Measurements from ENCODE around the gene RACK1. TPM values are rescaled to one million over a fixed set of nuclear protein-coding genes. Genes with fewer than 3 reads are reported as not detected.

RACK1 gene
- total and polyA plus RNA-seq, 2 of the 8 experiments (the other 6 are each of a cell fraction or from before 2014, with no cell fraction given), result 2,589 to 7,971 TPM

- TF ChIP-seq JUND (IDR thresholded peaks at IDR 0.05; ENCODE audit: low read length) (no peak; the same call in 1 of the 2 replicates), EGR1 (IDR thresholded peaks at IDR 0.05; ENCODE audit: borderline replicate concordance, low read depth, low read length) (peak; percentile 60; the same call in 1 of the 2 replicates), FOSL1 (IDR thresholded peaks at IDR 0.05; ENCODE audit: insufficient read depth, low read depth, low read length) (no peak), USF2 (IDR thresholded peaks at IDR 0.05; ENCODE audit: low read length) (no peak), ATF2 (IDR thresholded peaks at IDR 0.05; ENCODE audit: low read length) (peak; percentile 83), POLR2A (IDR thresholded peaks at IDR 0.05; ENCODE audit: control extremely low read depth in 1 of 2, low read depth in 2 of 2, low read length in 2 of 2) (no peak; a peak in 1 of 3 replicates), TAF7 (optimal IDR thresholded peaks at IDR 0.05; ENCODE audit: borderline replicate concordance, low read depth, low read length) (peak; percentile 83), EZH2 (IDR thresholded peaks at IDR 0.05; ENCODE audit: low read depth, low read length, severe bottlenecking) (no peak), BACH1 (IDR thresholded peaks at IDR 0.05; ENCODE audit: low read length) (peak; percentile 69), ZNF274 (IDR thresholded peaks at IDR 0.05; ENCODE audit: borderline replicate concordance, extremely low read depth, low read length) (no peak), SIX5 (IDR thresholded peaks at IDR 0.05; ENCODE audit: low read depth, low read length) (no peak), CHD1 (IDR thresholded peaks at IDR 0.05; ENCODE audit: low read depth, low read length) (no peak), YY1 (IDR thresholded peaks at IDR 0.05; ENCODE audit: low read depth, low read length) (peak; percentile 89), KDM1A (IDR thresholded peaks at IDR 0.05; ENCODE audit: borderline replicate concordance, low read length) (no peak; the same call in 1 of the 2 replicates), SP1 (IDR thresholded peaks at IDR 0.05; ENCODE audit: low read depth, low read length) (0 out of 2 replicates have a peak, but pooled peaks have one; percentile 10), KDM4A (IDR thresholded peaks at IDR 0.05; ENCODE audit: low read depth, low read length, severe bottlenecking) (no peak)
- TF ChIP-seq, protein P1, sequence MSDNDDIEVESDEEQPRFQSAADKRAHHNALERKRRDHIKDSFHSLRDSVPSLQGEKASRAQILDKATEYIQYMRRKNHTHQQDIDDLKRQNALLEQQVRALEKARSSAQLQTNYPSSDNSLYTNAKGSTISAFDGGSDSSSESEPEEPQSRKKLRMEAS (IDR thresholded peaks at IDR 0.05), result peak; percentile 66
Measured at GRCh38 chr5:181221792-181222629, 21.7 kb downstream of the RACK1 start (continued).
